ENCODE data around the gene BORCS6.
A peak's percentile ranks its signal among the peaks of the same experiment; 100 is the strongest.
"Not testable (repeated sequence)": the region's sequence is repeated elsewhere in the genome, so short reads cannot be mapped to it uniquely, and the experiment has no call there.

The BORCS6 gene

DNA sequence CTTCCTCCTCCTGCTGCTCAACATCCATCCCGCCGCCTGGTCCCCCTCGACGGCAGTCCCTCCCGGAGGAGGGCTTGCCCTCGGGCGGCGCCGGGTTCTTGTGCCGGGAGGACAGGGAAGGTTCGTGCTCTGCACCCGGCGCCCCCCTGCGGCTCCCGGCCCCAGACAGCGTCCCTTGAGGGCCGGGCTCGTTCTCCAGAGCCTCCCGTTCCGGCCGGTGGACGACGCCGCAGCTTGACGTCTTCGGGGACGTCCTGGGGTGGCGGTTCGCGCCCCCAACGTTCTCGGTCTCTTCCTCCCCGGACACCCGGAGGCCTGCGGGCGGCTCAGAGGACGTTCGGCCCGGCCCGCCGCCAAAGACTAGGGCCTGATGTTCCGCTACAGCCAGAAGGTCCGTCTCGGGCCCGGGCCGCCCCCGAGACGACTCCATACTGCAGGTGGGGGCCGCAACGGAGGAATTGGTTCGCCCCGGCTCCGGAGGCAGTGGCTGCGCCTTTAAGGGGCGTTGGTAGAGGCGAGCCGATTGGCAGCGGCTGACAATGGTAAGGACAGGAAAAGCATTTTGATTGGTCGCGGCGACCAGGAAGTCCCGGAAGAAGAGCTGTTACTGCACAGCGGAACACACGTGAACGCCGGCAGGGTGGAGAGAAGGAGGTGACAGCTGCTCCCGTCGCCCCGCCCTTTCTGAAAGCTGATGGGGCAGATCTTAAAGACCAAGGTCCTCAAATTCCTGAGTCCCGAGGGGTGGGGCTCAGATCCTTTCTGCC lies at the start of gene BORCS6:
Gene BORCS6, minus strand, starts transcription at position 470 of the 767 bp plus-strand sequence. Its CDS starts 40 bp downstream, at position 430.
- DNase-seq, result peak; percentile 99

- no peak for DNase-seq
These were observed 47.9 kb upstream of the BORCS6 start for GRCh38 chr17:8237886-8238285.

- peak; percentile 86 for DNase-seq
These were observed 47.2 kb upstream of the BORCS6 start for GRCh38 chr17:8237175-8237574.

DNA sequence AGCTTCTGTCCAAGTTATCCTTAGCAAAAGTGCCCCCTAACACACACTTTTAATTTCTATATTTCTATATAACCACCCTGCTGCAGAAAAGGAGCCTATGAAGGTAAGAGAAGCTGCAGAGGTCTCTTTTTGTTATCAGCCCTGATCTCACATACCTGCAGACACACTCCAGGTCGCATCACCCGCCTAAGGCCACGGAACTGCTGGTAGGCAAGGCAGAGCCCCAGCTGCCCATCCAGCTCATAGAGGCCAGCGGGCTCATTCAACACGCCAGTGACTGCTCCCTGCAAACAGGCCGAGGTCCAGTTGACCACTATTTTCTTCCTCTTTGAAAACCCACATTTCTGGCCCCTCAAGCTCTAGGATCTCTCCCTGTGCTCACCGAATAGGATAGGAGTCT lies 45.7 kb upstream of the BORCS6 start:
- DNase-seq, result no peak

GRCh38 chr17:8234361-8235270 lies 44.6 kb upstream of the BORCS6 start:
- no peak for DNase-seq

GRCh38 chr17:8231701-8232100 lies 41.7 kb upstream of the BORCS6 start:
- DNase-seq, result no peak

DNA sequence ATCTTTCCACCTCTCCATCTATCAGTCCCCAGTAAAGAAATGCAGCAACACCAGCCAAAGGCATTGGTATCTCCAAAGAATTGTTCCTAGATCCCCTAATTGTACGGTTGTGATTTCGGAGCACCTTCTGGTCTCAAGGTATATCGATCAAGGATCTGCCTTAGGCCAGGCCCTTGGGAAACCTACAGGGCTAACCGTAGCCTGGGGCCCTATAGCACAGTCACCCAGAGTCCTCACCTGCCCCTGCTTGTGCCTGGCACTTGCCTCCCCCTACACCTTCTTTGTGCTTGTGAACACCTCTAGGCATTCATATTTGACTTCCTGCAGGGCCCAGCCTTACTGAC lies 37.2 kb upstream of the BORCS6 start:
- no peak for DNase-seq

DNA sequence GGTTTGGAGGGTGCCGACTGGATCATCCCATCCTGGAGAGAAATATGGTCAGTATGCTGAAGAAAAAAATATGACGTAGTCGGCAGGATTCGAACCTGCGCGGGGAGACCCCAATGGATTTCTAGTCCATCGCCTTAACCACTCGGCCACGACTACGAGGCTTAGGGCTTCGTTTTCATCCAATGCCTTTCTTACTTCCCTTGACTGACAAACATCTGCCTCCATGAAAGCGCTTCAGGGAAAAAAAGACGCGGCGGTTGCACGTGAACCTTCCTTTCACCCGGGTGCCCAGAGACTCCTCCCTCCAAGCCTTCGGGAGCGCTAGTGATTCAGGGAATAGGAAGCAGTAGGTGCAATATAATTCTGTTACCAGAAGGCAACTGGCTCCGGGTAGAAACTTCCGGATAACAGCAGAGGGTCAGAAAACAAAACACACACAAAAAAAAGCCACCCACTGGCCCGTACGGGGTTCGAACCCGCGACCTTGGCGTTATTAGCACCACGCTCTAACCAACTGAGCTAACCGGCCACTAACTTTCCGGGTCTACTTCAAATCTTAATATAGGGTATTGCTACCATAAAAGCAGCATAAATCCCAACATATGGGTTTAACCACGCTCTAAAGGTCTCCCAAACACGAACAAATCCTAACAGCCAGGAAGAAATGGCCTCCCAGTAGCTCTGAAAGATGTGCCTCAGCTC lies 36.7 kb upstream of the BORCS6 start:
- no peak for DNase-seq

DNA sequence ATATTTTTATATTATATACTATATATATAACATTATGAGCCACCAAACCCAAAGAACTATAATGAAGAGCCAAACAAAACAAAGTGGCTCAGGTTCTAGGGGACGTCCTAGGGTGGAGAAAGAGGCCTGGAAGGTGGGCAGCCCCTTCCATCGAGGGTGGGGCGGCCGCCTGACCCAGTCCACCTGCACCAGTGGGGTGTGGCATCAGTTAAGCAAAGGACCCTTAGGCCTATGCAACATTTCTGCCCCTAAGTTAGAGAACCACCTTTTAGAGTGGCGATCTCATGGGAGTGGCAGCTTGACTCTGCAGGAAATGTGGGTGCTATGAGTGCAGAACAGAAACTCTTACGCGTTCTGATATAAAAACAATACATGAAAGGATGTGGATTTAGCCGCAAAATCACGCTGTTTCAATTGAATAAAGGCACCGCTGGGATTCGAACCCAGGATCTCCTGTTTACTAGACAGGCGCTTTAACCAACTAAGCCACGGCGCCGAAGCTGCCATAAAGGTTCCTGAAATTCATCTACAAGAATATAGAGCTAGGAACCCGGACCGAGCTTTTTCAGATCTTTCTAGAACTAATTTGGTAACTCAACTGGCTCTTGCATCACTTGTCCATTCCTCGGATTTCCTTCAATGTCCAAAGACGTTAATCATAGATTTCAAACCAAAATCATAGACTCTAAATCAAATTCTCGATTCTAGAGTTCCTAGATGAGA lies 36.0 kb upstream of the BORCS6 start:
- no peak for DNase-seq

- no peak for DNase-seq
These were observed 35.2 kb upstream of the BORCS6 start for GRCh38 chr17:8224891-8225812.

DNA sequence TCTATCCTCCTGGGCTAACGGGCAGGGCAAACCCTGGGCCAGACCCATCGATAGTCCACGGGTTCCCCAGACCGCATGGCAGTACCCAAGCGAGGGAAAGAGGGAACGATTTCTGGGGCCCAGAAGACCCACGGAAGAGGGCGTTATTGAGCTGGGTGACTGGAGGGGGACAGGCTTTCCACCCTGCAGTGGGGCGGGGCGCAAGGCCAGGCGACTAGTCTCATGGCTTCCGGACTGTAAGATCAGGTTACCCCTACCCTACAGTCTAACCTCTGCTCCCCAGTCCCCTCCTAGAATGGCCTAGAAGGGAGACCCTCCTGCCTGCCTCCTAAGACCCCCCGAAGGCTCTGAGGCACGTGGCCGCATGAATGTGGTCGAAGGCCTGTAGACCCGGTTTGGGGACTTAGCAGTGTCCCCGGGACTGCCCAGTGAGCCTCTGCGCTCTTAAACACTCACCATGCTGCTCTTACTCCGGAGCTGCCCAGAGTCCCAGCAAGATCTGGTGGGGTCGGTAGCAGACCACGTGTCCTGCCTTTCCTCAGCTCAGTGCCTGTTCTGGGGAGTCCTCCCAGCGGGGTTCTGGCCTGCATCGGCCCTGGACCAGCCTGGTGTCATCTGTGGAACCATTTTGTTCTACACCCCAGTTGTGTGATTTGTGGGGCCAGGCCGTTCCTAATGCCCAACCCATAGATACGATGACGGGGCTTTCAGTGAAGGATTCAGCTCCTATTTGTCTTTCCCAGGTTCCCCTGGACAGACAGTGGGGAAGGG lies 33.6 kb upstream of the BORCS6 start:
- peak; percentile 71 for DNase-seq

- peak; percentile 93 for DNase-seq
These were observed 32.8 kb upstream of the BORCS6 start for GRCh38 chr17:8222630-8223355.

GRCh38 chr17:8222380-8222629 lies 32.3 kb upstream of the BORCS6 start:
- no peak for DNase-seq

GRCh38 chr17:8221663-8222379 lies 31.8 kb upstream of the BORCS6 start:
- DNase-seq, result peak; percentile 83

DNA sequence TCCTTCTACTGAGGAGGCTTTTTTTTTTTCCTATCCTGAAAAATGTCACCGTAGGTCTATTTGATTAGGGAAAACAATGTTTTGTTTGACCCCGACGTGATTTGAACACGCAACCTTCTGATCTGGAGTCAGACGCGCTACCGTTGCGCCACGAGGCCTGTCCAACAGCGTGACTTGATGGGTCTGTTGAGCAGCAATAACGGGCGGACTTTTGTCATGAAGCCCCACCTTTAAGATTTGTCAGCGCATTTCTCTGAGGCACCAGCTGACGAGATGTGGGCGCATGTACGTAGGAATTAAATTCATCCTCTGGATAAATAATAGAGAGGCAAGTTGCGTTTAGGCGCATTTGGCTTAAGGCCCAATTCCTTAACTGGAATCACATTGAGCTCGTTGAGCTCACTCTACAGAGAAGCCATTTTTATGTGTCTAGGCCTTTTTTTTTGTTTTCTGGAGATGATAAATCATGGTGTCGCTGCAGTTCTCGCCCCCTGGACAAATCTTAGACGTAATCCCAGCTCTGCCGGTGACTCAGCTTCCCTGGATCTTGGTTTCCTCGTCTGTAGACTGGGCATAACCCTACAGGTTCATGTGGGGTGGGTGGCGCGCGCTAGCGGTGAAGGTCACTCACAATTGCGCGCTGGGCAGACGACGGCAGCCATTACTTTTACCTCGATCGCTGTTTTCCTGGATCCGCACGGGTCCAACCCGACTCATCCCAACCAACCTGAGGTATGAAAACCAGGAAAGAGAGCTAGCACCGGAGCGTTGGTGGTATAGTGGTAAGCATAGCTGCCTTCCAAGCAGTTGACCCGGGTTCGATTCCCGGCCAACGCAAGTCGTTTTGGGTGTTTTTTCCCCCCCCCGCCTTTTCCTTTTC lies 31.0 kb upstream of the BORCS6 start:
- DNase-seq, result peak; percentile 88

DNA sequence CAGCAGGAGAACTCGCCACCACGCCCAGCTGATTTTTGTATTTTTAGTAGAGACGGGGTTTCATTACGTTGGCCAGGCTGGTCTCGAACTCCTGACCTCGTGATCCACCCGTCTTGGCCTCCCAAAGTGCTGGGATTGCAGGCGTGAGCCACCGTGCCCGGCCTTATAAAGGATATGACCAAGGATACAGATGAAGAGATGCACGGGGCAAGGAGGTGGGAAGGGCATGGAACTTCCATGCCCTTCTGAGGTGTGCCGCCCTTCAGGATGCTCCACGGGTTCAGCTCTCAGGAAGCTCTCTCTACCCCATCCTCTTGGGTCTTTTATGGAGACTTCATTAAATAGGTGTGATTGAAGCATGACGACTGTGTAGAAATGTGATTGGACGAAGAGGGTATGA lies 24.0 kb upstream of the BORCS6 start:
- DNase-seq, result not testable (repeated sequence)

GRCh38 chr17:8212312-8213180 lies 22.6 kb upstream of the BORCS6 start:
- DNase-seq, result no peak

Measured in SHP77 treated with DMSO at 0.1 percent for 48 hours (cell line).